Measurements from ENCODE around the gene ITPR1.

ITPR1 gene

DNA sequence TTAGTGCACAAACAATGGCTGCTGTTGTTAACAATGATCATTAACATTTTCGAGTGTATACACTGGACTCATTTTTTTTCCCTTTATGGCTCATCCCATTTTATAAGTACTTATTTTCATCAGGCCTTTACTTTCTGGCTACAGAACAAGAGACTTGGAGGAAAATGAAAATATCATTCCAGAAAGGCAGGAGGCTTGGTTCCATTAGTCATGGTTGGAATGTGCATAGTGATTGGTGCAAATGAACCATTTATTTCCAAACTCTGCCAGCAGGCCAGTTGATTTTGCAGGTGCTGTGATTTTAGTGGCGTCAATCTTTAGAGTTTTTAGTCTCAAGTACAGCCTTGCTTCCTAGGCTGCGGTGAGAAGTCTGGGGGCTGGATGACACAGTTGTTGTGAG is 151.8 kb downstream of the ITPR1 start:
- DNase-seq (ENCODE audit: low spot score): no peak

GRCh38 chr3:4645468-4645867 is 152.3 kb downstream of the ITPR1 start:
- DNase-seq (ENCODE audit: low spot score): no peak

GRCh38 chr3:4647411-4647810 is 154.3 kb downstream of the ITPR1 start:
- no peak for DNase-seq (ENCODE audit: low spot score)

DNA sequence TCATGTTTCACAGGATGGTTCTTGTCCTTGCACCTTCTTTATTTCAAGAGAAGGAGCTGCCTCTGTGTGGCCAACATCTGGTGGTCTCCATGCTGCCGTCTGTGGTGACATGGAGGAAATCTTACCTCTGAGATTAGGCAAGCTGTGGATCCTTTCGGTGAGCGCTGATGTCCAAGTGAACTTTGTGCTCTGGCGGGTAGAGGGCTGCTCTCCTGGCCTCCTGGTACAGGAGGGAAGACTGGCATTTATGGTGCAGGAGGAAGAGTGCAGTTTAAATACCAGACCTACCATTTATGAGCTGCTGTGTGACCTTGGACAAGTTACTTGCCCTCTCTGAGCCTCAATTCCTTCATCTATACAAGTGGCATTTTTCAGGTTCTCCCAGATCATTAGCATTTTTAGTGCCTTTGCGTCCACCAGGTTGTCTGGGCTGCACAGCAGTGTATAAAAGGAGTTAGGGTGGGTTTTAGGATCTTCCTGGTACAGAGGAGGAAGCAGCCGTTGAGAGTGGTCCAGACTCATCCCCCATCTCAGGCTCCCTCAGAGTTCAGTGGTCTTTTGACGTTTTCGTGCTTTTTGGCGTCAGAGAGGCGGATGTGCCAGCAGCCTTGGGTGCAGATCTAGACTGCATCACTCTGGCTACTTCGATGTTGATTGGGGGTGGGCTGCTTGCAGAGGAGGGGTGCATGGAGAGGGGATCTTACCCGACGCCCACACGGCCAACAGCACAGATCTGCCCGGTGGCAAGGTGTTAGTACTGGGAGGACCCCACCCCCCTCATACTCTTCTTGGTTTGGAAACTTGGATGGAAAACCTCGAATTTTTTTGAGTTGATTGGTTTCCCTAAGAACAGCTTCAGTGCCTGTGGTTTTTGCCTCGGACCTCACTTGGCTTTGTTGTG is 162.2 kb downstream of the ITPR1 start:
- DNase-seq (ENCODE audit: low spot score): no peak

DNA sequence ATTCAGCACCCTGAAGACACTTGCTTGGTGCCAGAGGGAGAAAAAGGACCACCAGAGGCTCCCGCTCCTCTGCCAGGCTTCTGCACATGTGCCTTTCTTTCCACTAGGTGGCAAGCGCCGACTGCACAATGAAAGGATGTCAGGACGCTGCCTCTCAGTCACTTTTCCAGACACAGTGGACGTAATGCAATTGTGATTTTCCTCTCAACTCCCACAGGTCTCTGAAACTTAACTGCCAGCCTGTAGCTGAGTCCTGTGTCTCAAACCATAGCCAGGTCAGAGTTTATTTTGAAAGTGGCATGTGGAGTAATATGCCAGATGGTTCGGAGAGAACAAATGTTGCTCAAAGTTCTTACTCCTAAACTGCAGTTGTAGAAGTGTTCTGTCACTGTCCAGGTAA is 162.9 kb downstream of the ITPR1 start:
- no peak for DNase-seq (ENCODE audit: low spot score)

DNA sequence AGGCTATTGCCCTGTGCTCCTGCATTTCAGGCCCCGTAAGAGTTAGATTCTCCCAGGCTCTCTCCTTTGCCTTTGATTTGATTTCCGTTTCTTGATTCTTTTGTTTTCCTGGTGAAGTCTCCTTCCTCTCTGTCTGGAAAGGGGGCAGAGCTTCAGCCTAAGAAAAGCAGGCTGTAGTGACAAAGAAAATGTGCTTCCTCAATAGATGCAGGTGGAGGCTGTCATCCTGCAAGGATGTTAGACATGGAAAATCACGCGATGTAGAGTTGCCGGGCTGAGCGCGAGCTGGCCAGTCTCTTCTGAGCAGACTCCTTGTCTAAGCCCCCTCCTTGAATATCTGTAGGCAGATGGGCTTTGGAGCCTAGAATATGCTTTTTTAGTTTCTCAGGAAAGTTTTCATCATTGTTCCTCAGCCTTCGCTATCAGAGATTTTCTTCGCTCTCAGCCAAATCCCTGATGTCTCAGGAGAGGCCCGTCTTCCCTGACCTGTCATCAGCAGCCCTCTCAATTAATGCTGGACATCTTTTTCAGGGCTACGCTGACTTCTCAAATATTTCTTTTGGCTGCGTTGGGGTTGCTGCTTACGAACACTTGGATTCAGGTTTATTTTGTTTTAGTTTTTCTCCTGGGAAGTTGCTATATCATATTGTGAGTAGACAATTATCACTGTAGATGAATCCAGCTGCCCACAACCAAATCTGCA is 163.6 kb downstream of the ITPR1 start:
- DNase-seq (ENCODE audit: low spot score): no peak

- no peak for DNase-seq (ENCODE audit: low spot score)
These were observed 167.8 kb downstream of the ITPR1 start for GRCh38 chr3:4660936-4661335.

- no peak for DNase-seq (ENCODE audit: low spot score)
These were observed 171.3 kb downstream of the ITPR1 start for GRCh38 chr3:4664412-4664811.

DNA sequence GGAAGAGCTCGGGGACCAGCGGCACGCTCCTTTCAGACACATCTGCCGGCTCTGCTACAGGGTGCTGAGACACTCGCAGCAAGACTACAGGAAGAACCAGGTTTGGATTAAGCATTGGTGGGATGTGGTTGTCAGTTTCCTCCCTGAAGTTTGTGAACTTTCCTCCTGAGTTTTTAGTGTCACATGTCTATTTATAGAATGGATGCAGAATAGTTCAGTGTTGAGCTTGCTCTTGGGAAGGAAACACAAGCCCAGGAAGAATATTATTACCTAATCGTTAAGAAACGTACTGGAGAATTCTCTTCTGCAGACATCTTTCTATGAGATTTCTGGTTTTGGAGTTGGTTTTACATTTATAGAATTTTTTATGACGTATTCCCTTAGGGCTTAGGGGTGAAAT is 172.0 kb downstream of the ITPR1 start:
- DNase-seq (ENCODE audit: low spot score): no peak

DNA sequence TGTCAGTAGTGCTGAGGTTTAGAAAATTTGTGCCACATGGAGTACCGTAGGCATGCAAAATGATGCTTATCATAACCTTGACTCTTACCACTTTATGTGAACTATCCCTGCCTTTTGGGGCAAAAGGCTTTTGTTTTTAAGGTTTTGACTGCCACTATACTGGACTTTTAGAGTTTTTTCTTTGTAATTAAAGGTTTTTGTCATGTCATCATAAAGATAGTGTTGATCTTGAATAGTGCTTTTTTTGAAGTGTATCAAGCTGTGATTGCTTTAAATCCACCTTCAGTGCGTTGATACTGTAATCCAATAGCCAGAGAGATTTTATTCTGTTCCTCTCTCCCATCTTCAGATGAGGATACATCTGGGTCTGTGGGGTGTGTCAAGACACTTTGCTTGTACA is 172.9 kb downstream of the ITPR1 start:
- DNase-seq (ENCODE audit: low spot score): no peak

DNA sequence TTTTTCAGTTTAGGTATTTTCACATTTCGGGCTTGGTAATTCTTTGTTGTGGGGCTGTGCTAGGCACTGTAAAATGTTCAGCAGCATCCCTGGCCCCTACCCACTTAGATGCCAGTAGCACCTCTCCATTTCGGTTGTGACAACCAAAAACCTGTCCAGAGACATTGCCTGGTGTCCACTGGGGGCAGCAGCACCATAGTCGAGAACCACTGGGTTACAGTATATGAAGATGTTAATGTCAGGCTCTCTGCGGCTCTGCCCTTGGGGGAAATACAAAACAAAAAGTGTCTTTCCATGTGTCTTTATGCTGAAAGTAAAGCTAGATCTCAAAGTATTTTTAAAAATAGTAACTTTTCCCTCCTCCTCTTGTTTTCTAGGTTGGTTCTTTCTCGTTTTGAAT is 177.2 kb downstream of the ITPR1 start:
- no peak for DNase-seq (ENCODE audit: low spot score)

GRCh38 chr3:4672725-4673275 is 179.7 kb downstream of the ITPR1 start:
- DNase-seq (ENCODE audit: low spot score): no peak

GRCh38 chr3:4674216-4674615 is 181.1 kb downstream of the ITPR1 start:
- no peak for DNase-seq (ENCODE audit: low spot score)

DNA sequence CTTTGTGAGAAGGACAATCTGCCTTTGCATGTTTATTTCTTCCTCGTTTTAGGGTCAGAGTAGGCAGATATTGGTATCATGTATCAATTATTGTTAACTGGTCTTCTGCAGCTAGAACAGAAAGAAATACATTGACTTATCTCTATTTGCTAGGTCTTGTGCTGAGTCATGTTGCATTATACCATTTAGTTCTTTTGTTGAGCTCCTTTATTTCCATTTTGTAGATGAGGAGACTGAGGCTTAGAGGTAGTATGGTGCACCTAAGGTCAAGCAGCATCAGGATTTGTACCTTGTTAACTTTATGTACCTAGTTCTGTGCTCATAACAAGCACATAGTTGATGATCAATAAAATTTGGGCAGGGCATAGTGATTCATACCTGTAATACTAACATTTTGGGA is 182.6 kb downstream of the ITPR1 start:
- DNase-seq (ENCODE audit: low spot score): no peak

GRCh38 chr3:4678320-4678719 is 185.2 kb downstream of the ITPR1 start:
- no peak for DNase-seq (ENCODE audit: low spot score)

GRCh38 chr3:4680227-4680691 is 187.1 kb downstream of the ITPR1 start:
- DNase-seq (ENCODE audit: low spot score): no peak

DNA sequence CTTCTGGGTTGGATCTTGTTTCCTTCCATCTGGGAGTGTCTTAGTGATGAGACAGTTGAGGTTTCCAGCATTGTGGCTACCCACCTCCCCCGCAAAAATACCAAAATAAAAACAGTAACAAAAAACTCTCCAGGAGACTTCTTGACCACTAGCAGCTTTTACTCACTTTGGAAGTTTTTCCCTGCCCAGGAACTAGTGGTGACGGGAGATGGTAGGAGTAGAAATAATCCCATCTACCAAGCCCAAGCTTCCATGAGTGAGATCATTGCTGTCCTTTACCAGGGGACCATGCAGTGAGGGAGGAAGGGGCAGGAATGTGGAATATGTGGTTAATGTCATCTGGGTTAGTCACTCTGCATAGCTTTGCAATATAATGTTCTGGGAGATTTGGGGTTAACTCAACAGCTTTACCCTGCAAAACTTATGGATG is 187.7 kb downstream of the ITPR1 start:
- DNase-seq (ENCODE audit: low spot score): no peak

- no peak for DNase-seq (ENCODE audit: low spot score)
These were observed 188.2 kb downstream of the ITPR1 start for GRCh38 chr3:4681301-4681700.

GRCh38 chr3:4684117-4684516 is 191.0 kb downstream of the ITPR1 start:
- DNase-seq (ENCODE audit: low spot score): no peak

GRCh38 chr3:4684976-4685375 is 191.8 kb downstream of the ITPR1 start:
- no peak for DNase-seq (ENCODE audit: low spot score)

DNA sequence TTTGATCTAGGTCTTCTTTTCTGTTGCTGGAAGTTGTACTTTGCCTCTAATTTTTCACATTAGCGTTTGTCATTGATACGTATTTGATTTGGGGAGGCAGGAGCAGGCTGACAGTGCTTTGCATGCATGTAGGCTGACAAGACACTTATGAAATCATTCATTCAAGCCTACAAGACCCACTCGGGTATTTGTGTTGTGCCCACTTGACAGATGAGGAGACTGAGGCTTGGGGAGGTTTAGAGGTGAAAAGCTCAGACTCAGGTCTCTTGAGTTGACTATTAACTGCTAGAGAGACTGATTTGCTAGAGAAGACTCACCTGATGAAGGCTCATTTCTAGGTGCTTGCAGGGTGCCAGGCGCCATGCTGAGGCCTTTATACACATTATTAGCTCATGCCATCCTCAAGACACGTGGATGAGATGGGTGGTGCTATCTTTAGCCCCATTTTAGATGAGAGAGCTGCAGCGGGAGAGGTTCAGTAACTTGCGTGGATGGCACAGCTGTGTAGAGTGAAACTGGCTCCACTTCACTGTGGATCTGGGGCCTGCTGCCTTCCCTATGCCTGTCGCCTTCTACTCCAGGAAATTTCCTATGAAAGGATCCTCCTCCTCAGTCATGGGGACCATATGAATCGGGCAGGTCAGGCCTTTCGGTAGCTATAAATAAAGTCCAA is 192.7 kb downstream of the ITPR1 start:
- DNase-seq (ENCODE audit: low spot score): no peak

DNA sequence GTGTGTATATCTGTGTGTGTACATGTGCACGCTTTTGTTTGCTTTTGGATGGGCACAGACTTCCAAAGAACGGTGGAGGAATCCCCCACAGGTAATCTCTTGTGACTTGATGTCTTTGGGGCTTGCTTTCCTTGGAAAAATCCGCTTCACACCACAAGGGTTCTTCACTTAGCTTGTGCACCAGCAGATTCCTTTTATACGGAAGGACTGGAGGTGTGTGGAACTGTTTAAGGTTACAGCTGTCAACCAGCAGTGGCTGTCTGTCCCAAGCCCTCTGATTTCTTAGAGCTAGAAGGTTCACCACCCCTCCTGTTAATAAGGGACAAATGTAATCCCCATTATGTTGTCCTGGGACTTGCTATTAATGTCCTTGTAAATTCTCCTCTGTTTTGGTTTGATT is 193.5 kb downstream of the ITPR1 start:
- DNase-seq (ENCODE audit: low spot score): no peak

GRCh38 chr3:4687167-4687566 is 194.0 kb downstream of the ITPR1 start:
- DNase-seq (ENCODE audit: low spot score): no peak
